Activated CD8-positive, alpha-beta memory T cell treated with anti-CD3 and anti-CD28 coated beads, Interleukin-2, amount 50 U/mL, for 24 hours (primary cell): Measurements from ENCODE around the gene VAPA.

ENCODE experiments used
- DNase-seq: peaks from one replicate; pipeline ENCODE4 v3.0.0-alpha.2; 2020; ENCODE audit errors: extremely low read depth

The VAPA gene

DNA sequence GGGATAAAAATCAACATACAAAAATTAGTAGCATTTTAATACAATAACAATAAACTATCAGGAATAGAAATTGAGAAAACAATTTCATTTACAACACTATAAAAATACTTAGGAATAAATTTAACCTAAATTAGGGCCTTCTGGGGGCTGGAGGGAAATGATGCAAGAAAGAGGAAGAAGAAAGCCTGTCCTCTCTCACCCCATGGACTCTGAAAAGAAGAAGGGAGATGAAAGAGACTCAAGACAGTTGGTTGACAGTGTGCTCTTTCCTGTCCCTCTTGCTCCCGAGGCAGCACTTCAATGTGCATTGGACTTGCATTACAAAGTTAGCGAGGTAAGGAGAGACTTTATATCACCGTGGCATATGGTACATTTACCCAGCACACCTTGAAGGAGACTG, 88.5 kb downstream of the VAPA start:
- no peak for DNase-seq

DNA sequence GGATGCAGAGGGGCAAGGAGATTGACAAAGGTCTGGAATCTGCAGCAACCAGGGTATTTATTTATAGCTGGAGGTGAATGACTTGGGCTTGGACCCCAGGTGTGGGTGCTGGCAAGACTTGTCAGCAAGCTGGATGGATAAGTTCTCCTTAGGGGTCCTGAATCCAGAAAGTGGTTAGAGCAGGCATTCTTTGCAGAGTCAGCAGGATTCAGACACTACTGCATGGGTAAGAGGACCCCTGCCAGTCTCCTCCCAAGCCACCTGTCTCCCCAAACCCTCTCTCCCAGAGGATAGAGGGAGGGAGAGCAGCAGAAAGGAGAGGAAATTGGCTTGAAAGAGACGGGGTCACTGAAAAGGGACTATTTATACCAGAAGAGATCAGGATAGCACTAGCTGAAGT, 89.5 kb downstream of the VAPA start:
- no peak for DNase-seq

DNA sequence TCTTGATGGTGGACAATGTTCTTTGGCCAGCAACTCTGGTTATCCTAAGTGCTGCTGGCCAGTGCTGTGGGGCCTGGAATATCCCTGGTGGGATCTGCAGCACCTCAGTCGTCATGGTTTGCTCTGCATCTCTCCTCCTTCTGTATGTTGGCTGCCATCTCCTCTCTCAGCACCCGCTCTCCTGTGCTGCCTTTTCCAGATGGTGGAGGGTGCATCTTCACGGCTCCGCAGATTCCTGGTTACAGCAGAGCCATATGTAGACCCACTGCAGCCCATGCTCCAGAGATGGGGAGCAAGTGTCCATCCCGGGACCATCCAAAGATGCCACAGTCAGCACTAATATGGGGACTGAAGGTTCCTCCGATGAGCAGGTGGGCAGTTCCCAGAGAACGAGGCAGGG, 90.0 kb downstream of the VAPA start:
- DNase-seq, result no peak

DNA sequence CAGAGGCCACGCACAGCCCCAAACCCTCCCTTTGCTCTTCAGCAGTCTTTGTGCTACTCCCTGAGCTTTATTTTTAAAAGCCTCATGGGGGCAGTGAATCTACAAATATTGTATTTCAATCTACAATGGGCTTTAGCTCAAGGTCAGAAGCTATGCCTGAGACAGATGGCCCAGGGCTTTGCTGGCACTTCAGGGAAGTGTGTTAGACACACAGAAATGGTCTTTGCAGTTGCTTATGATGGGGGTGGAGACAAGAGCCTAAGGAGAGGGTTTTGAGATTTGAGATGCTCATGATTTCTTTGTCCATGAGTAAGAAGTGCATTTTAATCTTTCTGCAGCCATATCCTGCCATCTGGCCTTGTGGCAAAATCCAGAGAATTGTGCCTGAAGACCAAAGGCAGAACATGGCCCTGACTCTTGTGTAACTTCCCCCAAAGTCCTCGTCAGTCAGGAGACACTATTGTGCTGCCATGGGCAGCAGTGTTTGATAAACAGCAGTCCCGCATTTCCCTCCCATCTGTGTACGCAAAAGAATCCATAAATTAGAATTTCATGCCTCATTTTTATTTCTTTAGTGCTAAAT, 92.6 kb downstream of the VAPA start:
- no peak for DNase-seq

DNA sequence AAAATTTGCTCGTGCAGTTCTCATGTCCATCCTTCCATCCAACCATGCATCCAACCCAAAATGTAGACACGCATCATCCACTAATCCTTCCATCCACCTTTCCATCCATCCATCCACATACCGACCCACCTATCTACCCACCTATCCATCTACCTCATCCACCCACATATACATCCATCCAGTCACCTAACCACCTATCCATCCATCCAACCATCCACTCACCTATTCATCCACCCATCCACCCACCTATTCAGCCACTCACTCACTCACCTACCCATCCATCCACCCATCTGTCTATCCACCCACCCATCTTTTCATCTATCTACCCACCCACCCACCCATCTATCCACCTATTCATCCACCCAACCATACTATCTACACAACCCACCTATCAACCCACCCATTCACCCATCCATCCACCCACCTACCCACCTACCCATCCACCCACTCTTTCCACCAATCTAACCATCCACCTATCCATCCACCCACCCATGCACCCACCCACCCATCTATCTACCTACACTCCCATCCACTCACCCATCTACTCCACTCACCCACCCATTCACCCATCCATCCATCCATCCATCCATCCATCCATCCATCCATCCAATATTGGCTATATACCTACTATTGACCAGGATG, 94.3 kb downstream of the VAPA start:
- DNase-seq, result no peak
